ENCODE results near the gene EMSY.

EMSY gene

GRCh38 chr11:76523786-76524436 lies 79.1 kb downstream of the EMSY start:
- DNase-seq, result no peak

GRCh38 chr11:76524461-76524860 lies 79.6 kb downstream of the EMSY start:
- no peak for DNase-seq

- no peak for DNase-seq
Observed at GRCh38 chr11:76524919-76525318, 80.1 kb downstream of the EMSY start.

GRCh38 chr11:76526878-76527277 lies 82.1 kb downstream of the EMSY start:
- DNase-seq, result no peak

- DNase-seq, result no peak
Observed at GRCh38 chr11:76542436-76542835, 97.6 kb downstream of the EMSY start.

GRCh38 chr11:76543006-76543703 lies 98.3 kb downstream of the EMSY start:
- no peak for DNase-seq

GRCh38 chr11:76550781-76551180 lies 106.0 kb downstream of the EMSY start:
- DNase-seq, result no peak

- DNase-seq, result no peak
Observed at GRCh38 chr11:76551400-76551799, 106.6 kb downstream of the EMSY start.

GRCh38 chr11:76552987-76553386 lies 108.2 kb downstream of the EMSY start:
- DNase-seq, result no peak

GRCh38 chr11:76553554-76554476 lies 109.0 kb downstream of the EMSY start:
- DNase-seq, result no peak

- DNase-seq, result no peak
Observed at GRCh38 chr11:76554767-76555166, 109.9 kb downstream of the EMSY start.

GRCh38 chr11:76557466-76557865 lies 112.6 kb downstream of the EMSY start:
- no peak for DNase-seq

GRCh38 chr11:76558473-76558872 lies 113.7 kb downstream of the EMSY start:
- DNase-seq, result no peak

- no peak for DNase-seq
Observed at GRCh38 chr11:76558891-76559290, 114.1 kb downstream of the EMSY start.

- no peak for DNase-seq
Observed at GRCh38 chr11:76559346-76559745, 114.5 kb downstream of the EMSY start.

- no peak for DNase-seq
Observed at GRCh38 chr11:76560219-76560618, 115.4 kb downstream of the EMSY start.

GRCh38 chr11:76561245-76561644 lies 116.4 kb downstream of the EMSY start:
- DNase-seq, result no peak

- no peak for DNase-seq
Observed at GRCh38 chr11:76562541-76562940, 117.7 kb downstream of the EMSY start.

GRCh38 chr11:76564364-76564763 lies 119.5 kb downstream of the EMSY start:
- DNase-seq, result no peak

GRCh38 chr11:76566811-76567210 lies 122.0 kb downstream of the EMSY start:
- DNase-seq, result no peak

- no peak for DNase-seq
Observed at GRCh38 chr11:76567261-76567660, 122.4 kb downstream of the EMSY start.

GRCh38 chr11:76568139-76568538 lies 123.3 kb downstream of the EMSY start:
- DNase-seq, result no peak

GRCh38 chr11:76568621-76569020 lies 123.8 kb downstream of the EMSY start:
- DNase-seq, result no peak

Data from NCI-H2107 (cell line).